Sigmoid colon (tissue), 7 donors: ENCODE data around the gene WIF1. TPM values are rescaled to one million over a fixed set of nuclear protein-coding genes. Genes with fewer than 3 reads are reported as not detected.

Experiments
- DNase-seq: peaks from one replicate; pipeline ENCODE4 v3.0.0-alpha.2; 2019
- H3K27ac ChIP-seq, 4 donors: fragments of 200-600 bp; sonication (generic); one replicate each; pipeline ENCODE4 v1.5.1; 2016 to 2019; ENCODE audit warnings: mild to moderate bottlenecking in 1 of 4
- H3K27me3 ChIP-seq, 3 donors: fragments of 200-600 bp; sonication (generic); one replicate each; pipeline ENCODE4 v1.5.1; 2019; ENCODE audit warnings: mild to moderate bottlenecking in 1 of 3
- H3K36me3 ChIP-seq, 4 donors: fragments of 200-600 bp; sonication (generic); one replicate each; pipeline ENCODE4 v1.5.1; 2016 to 2019
- H3K4me1 ChIP-seq, 4 donors: fragments of 200-600 bp; sonication (generic); one replicate each; pipeline ENCODE4 v1.5.1; 2017 to 2019
- H3K4me3 ChIP-seq, 4 donors: fragments of 200-600 bp; sonication (generic); one replicate each; pipeline ENCODE4 v1.5.1; 2017 to 2019; ENCODE audit warnings: mild to moderate bottlenecking in 2 of 4, moderate library complexity in 1 of 4
- H3K9me3 ChIP-seq, 4 donors: fragments of 200-600 bp in 3 of 4; sonication (generic) in 3 of 4; one replicate each; pipeline versions ENCODE4 v1.5.1 to v1.6.1; 2013 to 2019
- EP300 ChIP-seq, 4 donors: sonication (generic); formaldehyde crosslinking; IDR thresholded peaks; one replicate each; pipeline ENCODE4 v1.6.1; 2017; ENCODE audit warnings: antibody characterized with exemption in 4 of 4
- POLR2A ChIP-seq, 2 donors: fragments of 450-650 bp; IDR thresholded peaks; one replicate each; pipeline ENCODE4 v1.6.1; 2016; ENCODE audit warnings: antibody characterized with exemption in 2 of 2, mild to moderate bottlenecking in 2 of 2, moderate library complexity in 2 of 2
- POLR2AphosphoS5 ChIP-seq, 4 donors: sonication (generic); formaldehyde crosslinking; IDR thresholded peaks; one replicate each; pipeline ENCODE4 v1.6.1; 2017; ENCODE audit warnings: antibody characterized with exemption in 4 of 4
- WGBS, 2 donors: extraction: QIAGEN DNeasy Blood & Tissue Kit; methylation state at CpG; one replicate each; pipeline ENCODE4 v1.1.7; 2013; 5-methylcytosine and 5-hydroxymethylcytosine counted together
- intact Hi-C: fragments of 100-400 bp; cut with DNase I; formaldehyde crosslinking; loops from one replicate; pipeline ENCODE4 v1.15.1; 2023
- polyA plus RNA-seq, 3 donors: library from polyadenylated mRNA; stranded (reverse); fragments of 200-250 nt; gene quantifications; one replicate each; pipeline ENCODE4 v1.2.3, GENCODE V29; 2013
- total RNA-seq, 4 donors: library from RNA; depleted of rRNA; stranded (reverse); fragments of >200 nt; gene quantifications; one replicate each; pipeline ENCODE4 v1.1.0, GENCODE V29; 2016
- TF ChIP-seq, protein P1 (sequence below), 4 experiments: fragments of 450-650 bp in 3 of 4; fragments of 200-600 bp in 1 of 4; IDR thresholded peaks; one replicate each; pipeline ENCODE4 v1.5.1; 2016 to 2019; ENCODE audit warnings: antibody characterized with exemption in 4 of 4, mild to moderate bottlenecking in 3 of 4, moderate library complexity in 2 of 4
- donor health status: healthy with polysubstance abuse.
- donor health status: Bipolar disorder and iron deficiency.
- donor health status: healthy.

WIF1 gene
- total and polyA plus RNA-seq, 7 donors, result 0.15 TPM; not detected in 6

DNA sequence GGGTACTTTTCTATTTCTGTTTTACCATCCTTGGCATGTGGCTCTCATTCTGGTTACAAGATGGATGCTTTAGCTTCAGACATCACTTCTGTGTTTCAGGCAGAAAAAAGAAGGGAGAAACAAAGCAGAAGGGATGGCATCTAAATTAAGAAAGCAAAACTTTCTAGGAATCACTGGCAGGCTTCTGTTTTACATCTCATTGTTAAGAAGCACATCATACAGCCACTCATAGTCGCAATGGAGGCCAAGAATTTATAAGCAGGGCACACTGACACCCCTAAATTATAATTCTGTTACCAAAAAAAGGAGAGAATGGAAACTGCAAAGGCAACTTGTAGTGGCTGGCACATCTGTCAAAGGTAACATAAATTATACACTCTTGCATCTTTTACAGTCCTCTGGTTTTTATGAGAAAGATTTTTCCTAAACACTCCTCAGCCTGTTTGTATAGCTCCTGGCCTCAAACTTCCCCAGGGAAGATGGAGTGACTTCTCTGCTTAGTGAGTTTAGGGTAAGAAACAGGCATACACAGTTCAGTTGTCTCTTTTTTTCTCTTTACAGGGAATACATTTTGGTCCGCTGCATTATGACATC, 26.3 kb upstream of the WIF1 start:
- Histone ChIP-seq H3K4me1 (peaks cover 0 to 13% (median 7%) of the 10 kb centered on the region in 4 donors), H3K27ac (peak overlapping the region in 1 of 4 donors; percentile 27), H3K36me3 (no peaks in the 10 kb centered on the region), H3K9me3 (no peaks in the 10 kb centered on the region), H3K4me3 (no peak overlapping the region), H3K27me3 (peaks cover 0 to 14% (median 0%) of the 10 kb centered on the region in 3 donors)
- WGBS, 2 donors, result 79 to 80% methylated on average over 2 of the region's 2 CpGs
- intact Hi-C loops, result no loop called here
- no peak for DNase-seq
- TF ChIP-seq POLR2AphosphoS5 (IDR thresholded peaks at IDR 0.05), result peak; percentile 57 to 77 (median 72)
- TF ChIP-seq, protein P1, sequence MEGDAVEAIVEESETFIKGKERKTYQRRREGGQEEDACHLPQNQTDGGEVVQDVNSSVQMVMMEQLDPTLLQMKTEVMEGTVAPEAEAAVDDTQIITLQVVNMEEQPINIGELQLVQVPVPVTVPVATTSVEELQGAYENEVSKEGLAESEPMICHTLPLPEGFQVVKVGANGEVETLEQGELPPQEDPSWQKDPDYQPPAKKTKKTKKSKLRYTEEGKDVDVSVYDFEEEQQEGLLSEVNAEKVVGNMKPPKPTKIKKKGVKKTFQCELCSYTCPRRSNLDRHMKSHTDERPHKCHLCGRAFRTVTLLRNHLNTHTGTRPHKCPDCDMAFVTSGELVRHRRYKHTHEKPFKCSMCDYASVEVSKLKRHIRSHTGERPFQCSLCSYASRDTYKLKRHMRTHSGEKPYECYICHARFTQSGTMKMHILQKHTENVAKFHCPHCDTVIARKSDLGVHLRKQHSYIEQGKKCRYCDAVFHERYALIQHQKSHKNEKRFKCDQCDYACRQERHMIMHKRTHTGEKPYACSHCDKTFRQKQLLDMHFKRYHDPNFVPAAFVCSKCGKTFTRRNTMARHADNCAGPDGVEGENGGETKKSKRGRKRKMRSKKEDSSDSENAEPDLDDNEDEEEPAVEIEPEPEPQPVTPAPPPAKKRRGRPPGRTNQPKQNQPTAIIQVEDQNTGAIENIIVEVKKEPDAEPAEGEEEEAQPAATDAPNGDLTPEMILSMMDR (IDR thresholded peaks at IDR 0.05), result no peak
- peak in 1 of 4 donors; percentile 22 for TF ChIP-seq EP300 (IDR thresholded peaks at IDR 0.05)
- TF ChIP-seq POLR2A (IDR thresholded peaks at IDR 0.05), result no peak

DNA sequence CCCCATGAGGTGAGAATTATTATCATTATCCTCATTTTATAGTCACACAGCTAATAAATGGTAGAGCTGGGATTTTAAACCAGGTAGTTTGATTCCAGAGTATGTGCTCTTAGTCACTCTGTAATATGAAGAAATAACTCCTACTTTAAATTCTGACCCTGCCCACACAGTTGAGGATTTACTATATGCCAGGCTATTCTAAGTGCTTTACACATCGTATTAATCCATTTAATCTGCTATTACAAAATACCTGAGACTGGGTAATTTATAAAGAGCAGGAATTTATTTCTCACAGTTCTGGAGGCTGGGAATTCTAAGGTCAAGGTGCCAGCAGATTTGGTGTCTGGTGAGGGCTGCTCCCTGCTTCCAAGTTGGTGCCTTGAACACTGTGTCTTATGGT, 19.6 kb upstream of the WIF1 start:
- Histone ChIP-seq H3K4me1 (no peaks in the 10 kb centered on the region), H3K9me3 (peaks cover 0 to 3% (median 0%) of the 10 kb centered on the region in 4 donors), H3K4me3 (no peak overlapping the region), H3K27me3 (peaks cover 0 to 17% (median 4%) of the 10 kb centered on the region in 3 donors), H3K27ac (no peak overlapping the region), H3K36me3 (no peaks in the 10 kb centered on the region)
- intact Hi-C loops, result no loop called here
- WGBS, 2 donors, result 83 to 92% methylated on average over 1 of the region's 1 CpG
- TF ChIP-seq POLR2AphosphoS5 (IDR thresholded peaks at IDR 0.05), result no peak
- no peak for TF ChIP-seq EP300 (IDR thresholded peaks at IDR 0.05)
- TF ChIP-seq, protein P1 (IDR thresholded peaks at IDR 0.05), result no peak
- no peak for TF ChIP-seq POLR2A (IDR thresholded peaks at IDR 0.05)
- DNase-seq, result no peak

DNA sequence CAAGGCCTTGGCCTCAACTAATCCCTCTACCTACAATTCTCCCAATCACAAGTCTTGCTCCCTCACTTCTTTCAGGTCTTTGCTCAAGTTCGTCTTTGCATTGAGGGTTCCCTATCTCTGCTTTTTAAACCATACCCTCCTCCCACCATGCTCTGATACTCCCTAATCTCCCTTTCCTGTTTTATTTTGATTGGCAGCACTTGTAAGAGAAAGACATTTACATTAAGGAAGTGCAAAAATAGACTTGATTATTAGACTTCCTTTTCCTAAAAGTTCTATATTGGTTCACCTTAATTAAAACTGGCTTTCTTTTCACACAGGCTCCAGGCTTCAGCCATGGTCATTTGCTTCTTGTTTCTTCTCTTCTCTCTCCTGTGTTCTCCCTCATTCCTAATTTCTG, 18.3 kb upstream of the WIF1 start:
- no peak for TF ChIP-seq POLR2AphosphoS5 (IDR thresholded peaks at IDR 0.05)
- TF ChIP-seq EP300 (IDR thresholded peaks at IDR 0.05), result no peak
- TF ChIP-seq POLR2A (IDR thresholded peaks at IDR 0.05), result no peak
- TF ChIP-seq, protein P1 (IDR thresholded peaks at IDR 0.05), result no peak
- DNase-seq, result no peak
- WGBS, 2 donors, result 55 to 87% methylated on average over 1 of the region's 1 CpG
- Histone ChIP-seq H3K4me1 (no peaks in the 10 kb centered on the region), H3K27ac (no peak overlapping the region), H3K9me3 (peaks cover 0 to 4% (median 0%) of the 10 kb centered on the region in 4 donors), H3K27me3 (peaks cover 0 to 17% (median 4%) of the 10 kb centered on the region in 3 donors), H3K4me3 (no peak overlapping the region), H3K36me3 (no peaks in the 10 kb centered on the region)
- intact Hi-C loops, result no loop called here

DNA sequence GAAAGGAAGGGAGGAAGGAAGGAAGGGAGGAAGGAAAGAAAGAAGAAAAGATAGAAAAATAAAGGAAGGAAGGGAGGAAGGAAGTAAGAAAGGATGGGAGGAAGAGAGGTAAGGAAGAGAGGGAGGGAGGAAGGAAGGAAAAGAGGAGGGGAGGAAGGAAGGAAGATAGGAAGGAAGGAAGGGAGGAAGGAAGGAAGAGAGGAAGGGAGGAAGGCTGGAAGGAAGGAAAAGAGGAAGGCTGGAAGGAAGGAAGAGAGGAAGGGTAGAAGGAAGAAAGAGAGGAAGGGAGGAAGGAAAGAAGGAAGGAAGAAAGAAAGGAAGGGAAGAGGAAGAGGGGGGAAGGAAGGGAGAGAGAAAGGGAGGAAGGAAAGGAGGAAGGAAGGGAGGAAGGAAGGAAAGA, 12.8 kb upstream of the WIF1 start:
- Histone ChIP-seq H3K27ac (no peak overlapping the region), H3K36me3 (no peaks in the 10 kb centered on the region), H3K4me3 (no peak overlapping the region), H3K27me3 (no peaks in the 10 kb centered on the region), H3K4me1 (no peaks in the 10 kb centered on the region), H3K9me3 (peaks cover 0 to 4% (median 0%) of the 10 kb centered on the region in 4 donors)
- intact Hi-C loops, result no loop called here
- DNase-seq, result no peak
- TF ChIP-seq EP300 (IDR thresholded peaks at IDR 0.05) (no peak), POLR2A (IDR thresholded peaks at IDR 0.05) (no peak), POLR2AphosphoS5 (IDR thresholded peaks at IDR 0.05) (no peak)
- TF ChIP-seq, protein P1 (IDR thresholded peaks at IDR 0.05), result no peak

DNA sequence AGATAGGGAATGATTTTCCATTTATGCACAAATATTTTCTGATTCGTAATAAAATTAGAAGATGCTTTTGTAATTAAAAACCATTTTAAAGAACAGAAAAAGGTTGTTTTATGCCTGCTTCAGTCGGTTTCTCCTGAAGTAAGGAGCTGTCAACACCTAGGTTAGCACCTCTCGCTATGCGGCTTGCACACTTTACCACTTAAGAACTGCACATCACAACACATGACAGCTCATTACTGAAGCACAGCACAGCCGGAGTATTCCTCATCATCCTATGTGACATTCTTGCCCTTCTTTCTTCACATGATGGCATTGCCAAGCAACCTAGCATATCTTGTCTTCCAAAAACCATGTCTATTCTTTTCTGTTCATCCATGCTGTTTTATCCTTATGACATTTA, 5.4 kb upstream of the WIF1 start:
- H3K4me3 ChIP-seq, result no peak overlapping the region
- 82 to 86% methylated on average over 5 of the region's 5 CpGs for whole genome bisulfite sequencing, 2 donors

More for the DNA sequence above, 5.4 kb upstream of the WIF1 start:
- no peak for DNase-seq
- Histone ChIP-seq H3K9me3 (no peaks in the 10 kb centered on the region), H3K27me3 (peaks cover 1 to 29% (median 17%) of the 10 kb centered on the region in 3 donors), H3K36me3 (no peaks in the 10 kb centered on the region), H3K27ac (no peak overlapping the region), H3K4me1 (peaks cover 0 to 1% (median 1%) of the 10 kb centered on the region in 4 donors)
- intact Hi-C loops, result no loop called here
- TF ChIP-seq POLR2AphosphoS5 (IDR thresholded peaks at IDR 0.05) (no peak), POLR2A (IDR thresholded peaks at IDR 0.05) (no peak)
